Measurements from ENCODE around the gene DDX54.

The DDX54 gene

GRCh38 chr12:113197518-113198077, 12.3 kb upstream of the DDX54 start:
- TF ChIP-seq CTCF (conservative IDR thresholded peaks at IDR 0.05; ENCODE audit: low read length), result no peak
- no peak for TF ChIP-seq EZH2phosphoT487 (IDR thresholded peaks at IDR 0.05; ENCODE audit: borderline replicate concordance)
- Histone ChIP-seq H3K36me3 (ENCODE audit: insufficient read depth, low read length) (no peaks in the 10 kb centered on the region; the same call in 1 of the 2 replicates), H3K9ac (ENCODE audit: low read depth, low read length, poor library complexity, severe bottlenecking) (no peak overlapping the region), H3K79me2 (ENCODE audit: insufficient read depth, low read length) (no peaks in the 10 kb centered on the region), H2AFZ (ENCODE audit: low read length) (no peak overlapping the region), H4K20me1 (ENCODE audit: insufficient read depth, low read length, poor library complexity, severe bottlenecking) (no peaks in the 10 kb centered on the region), H3F3A (ENCODE audit: low read depth) (no peaks in the 10 kb centered on the region), H3K9me3 (ENCODE audit: insufficient read depth, low read depth, low read length) (no peaks in the 10 kb centered on the region), H3K27me3 (ENCODE audit: insufficient read depth, low read length, poor library complexity, severe bottlenecking) (no peaks in the 10 kb centered on the region), H3K4me1 (ENCODE audit: insufficient read depth, low read length, poor library complexity, severe bottlenecking) (peaks cover 3% of the 10 kb centered on the region), H3K9me2 (replicated peaks; ENCODE audit: low read depth, low read length) (no peaks in the 10 kb centered on the region), H3K4me3 (ENCODE audit: low read length, poor library complexity, severe bottlenecking) (no peak overlapping the region), H3K4me2 (ENCODE audit: low read depth, low read length, poor library complexity, severe bottlenecking) (no peak overlapping the region)

DNA sequence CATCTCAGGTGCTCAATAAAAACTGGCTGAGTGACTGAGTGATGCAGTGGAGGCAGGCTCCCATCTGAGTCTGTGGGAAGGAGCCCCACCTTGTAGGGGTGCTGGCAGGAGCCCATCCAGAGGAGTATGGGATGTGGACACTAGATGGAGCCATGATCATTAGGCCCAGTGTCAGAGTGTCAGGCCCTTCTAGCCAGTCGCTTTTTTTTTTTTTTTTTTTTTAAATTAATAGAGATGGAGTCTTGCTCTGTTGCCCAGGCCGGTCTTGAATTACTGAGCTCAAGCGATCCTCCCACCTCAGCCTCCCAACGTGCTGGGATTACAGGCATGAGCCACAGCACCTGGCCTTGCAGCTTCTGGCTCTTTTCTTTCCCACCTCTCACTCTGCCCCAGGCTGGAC, 11.7 kb upstream of the DDX54 start:
- TF ChIP-seq CTCF (conservative IDR thresholded peaks at IDR 0.05; ENCODE audit: low read length) (peak; percentile 71), EZH2phosphoT487 (IDR thresholded peaks at IDR 0.05; ENCODE audit: borderline replicate concordance) (no peak)
- H3K9me3 ChIP-seq (ENCODE audit: insufficient read depth, low read depth, low read length), result no peaks in the 10 kb centered on the region
- no peaks in the 10 kb centered on the region for H3K9me2 ChIP-seq (replicated peaks; ENCODE audit: low read depth, low read length)
- H3K4me1 ChIP-seq (ENCODE audit: insufficient read depth, low read length, poor library complexity, severe bottlenecking), result peaks cover 3% of the 10 kb centered on the region
- H3K79me2 ChIP-seq (ENCODE audit: insufficient read depth, low read length), result no peaks in the 10 kb centered on the region
- no peaks in the 10 kb centered on the region for H3K27me3 ChIP-seq (ENCODE audit: insufficient read depth, low read length, poor library complexity, severe bottlenecking)
- H4K20me1 ChIP-seq (ENCODE audit: insufficient read depth, low read length, poor library complexity, severe bottlenecking), result no peaks in the 10 kb centered on the region
- H3K9ac ChIP-seq (ENCODE audit: low read depth, low read length, poor library complexity, severe bottlenecking), result no peak overlapping the region
- H3K4me3 ChIP-seq (ENCODE audit: low read length, poor library complexity, severe bottlenecking), result no peak overlapping the region
- no peaks in the 10 kb centered on the region for H3F3A ChIP-seq (ENCODE audit: low read depth)
- H3K4me2 ChIP-seq (ENCODE audit: low read depth, low read length, poor library complexity, severe bottlenecking), result no peak overlapping the region
- H2AFZ ChIP-seq (ENCODE audit: low read length), result no peak overlapping the region
- peaks cover 1% of the 10 kb centered on the region; the same call in 1 of the 2 replicates for H3K36me3 ChIP-seq (ENCODE audit: insufficient read depth, low read length)

DNA sequence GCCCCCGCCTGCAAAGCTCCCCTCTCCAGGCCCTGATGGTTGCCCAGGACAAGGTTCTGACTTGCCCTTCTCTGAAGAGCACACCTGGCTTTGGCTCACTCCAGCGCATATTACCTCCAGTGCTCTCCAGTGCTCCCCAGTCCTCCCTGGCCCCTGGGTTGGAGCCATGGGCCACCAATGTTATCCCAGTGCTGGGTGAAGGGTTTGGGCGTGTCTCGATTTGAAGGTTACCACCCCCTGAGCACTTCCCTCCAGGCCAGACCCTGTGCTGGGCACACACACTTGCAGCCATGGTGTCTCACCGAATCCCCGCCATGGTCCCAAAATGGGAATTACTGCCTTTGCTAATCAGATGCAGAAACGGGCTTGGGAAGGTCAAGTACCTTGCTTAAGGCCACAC, 11.3 kb upstream of the DDX54 start:
- peaks cover 3% of the 10 kb centered on the region for H3K4me1 ChIP-seq (ENCODE audit: insufficient read depth, low read length, poor library complexity, severe bottlenecking)
- H3K4me3 ChIP-seq (ENCODE audit: low read length, poor library complexity, severe bottlenecking), result no peak overlapping the region
- H3K79me2 ChIP-seq (ENCODE audit: insufficient read depth, low read length), result no peaks in the 10 kb centered on the region
- TF ChIP-seq CTCF (conservative IDR thresholded peaks at IDR 0.05; ENCODE audit: low read length) (no peak), EZH2phosphoT487 (IDR thresholded peaks at IDR 0.05; ENCODE audit: borderline replicate concordance) (no peak)
- no peaks in the 10 kb centered on the region for H3F3A ChIP-seq (ENCODE audit: low read depth)
- H3K27me3 ChIP-seq (ENCODE audit: insufficient read depth, low read length, poor library complexity, severe bottlenecking), result no peaks in the 10 kb centered on the region
- H3K9me3 ChIP-seq (ENCODE audit: insufficient read depth, low read depth, low read length), result no peaks in the 10 kb centered on the region
- no peak overlapping the region for H3K4me2 ChIP-seq (ENCODE audit: low read depth, low read length, poor library complexity, severe bottlenecking)
- H4K20me1 ChIP-seq (ENCODE audit: insufficient read depth, low read length, poor library complexity, severe bottlenecking), result no peaks in the 10 kb centered on the region
- H2AFZ ChIP-seq (ENCODE audit: low read length), result no peak overlapping the region
- H3K9ac ChIP-seq (ENCODE audit: low read depth, low read length, poor library complexity, severe bottlenecking), result no peak overlapping the region
- no peaks in the 10 kb centered on the region for H3K9me2 ChIP-seq (replicated peaks; ENCODE audit: low read depth, low read length)
- H3K36me3 ChIP-seq (ENCODE audit: insufficient read depth, low read length), result peaks cover 5% of the 10 kb centered on the region; the same call in 1 of the 2 replicates
